ENCODE measurements around the gene ZNF780A.
A peak's percentile ranks its signal among the peaks of the same experiment; 100 is the strongest.

DNA sequence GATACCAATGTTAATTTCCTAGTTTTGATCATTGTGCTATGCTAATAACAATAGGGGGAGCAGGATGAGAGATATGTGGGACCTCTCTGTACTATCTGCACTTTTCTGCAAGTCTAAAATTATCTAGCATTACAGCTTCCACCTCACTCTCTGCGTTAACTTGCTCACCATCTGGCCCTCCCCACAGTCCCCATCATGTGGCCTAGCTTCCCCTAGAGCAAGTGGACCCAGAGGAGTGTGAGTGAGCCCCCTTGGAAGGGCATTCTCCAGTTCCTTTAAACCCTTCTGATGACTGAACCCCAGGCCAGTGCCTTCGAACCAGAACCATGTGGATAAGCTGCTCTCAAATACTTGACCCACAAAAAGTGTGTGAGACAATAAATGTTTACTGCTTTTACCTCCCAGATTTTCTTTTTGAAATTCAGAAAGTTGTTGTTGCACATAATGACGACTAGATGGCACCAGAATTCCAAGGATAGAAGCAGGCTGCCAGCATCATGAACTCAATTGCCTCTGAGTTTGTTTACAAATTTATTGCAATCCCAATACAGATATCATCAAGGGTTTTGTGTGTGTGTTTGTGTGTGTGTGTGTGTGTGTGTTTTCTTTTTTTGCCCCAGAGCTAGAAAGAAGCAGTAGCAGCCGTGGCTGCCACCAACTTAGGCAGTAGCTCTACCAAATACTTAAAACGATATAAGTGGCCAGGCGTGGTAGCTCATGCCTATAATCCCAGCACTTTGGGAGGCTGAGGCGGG, 49.0 kb upstream of the ZNF780A start:
- TF ChIP-seq, protein P1, sequence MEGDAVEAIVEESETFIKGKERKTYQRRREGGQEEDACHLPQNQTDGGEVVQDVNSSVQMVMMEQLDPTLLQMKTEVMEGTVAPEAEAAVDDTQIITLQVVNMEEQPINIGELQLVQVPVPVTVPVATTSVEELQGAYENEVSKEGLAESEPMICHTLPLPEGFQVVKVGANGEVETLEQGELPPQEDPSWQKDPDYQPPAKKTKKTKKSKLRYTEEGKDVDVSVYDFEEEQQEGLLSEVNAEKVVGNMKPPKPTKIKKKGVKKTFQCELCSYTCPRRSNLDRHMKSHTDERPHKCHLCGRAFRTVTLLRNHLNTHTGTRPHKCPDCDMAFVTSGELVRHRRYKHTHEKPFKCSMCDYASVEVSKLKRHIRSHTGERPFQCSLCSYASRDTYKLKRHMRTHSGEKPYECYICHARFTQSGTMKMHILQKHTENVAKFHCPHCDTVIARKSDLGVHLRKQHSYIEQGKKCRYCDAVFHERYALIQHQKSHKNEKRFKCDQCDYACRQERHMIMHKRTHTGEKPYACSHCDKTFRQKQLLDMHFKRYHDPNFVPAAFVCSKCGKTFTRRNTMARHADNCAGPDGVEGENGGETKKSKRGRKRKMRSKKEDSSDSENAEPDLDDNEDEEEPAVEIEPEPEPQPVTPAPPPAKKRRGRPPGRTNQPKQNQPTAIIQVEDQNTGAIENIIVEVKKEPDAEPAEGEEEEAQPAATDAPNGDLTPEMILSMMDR (IDR thresholded peaks at IDR 0.05), result peak in 5 of 7 experiments; percentile 37 to 74 (median 60)
- no peak for TF ChIP-seq POLR2AphosphoS5 (IDR thresholded peaks at IDR 0.05)

Measured in stomach (tissue), 4 donors.